HG02678 (cell line): ENCODE measurements around the gene TLCD4.

ENCODE experiments used
- ATAC-seq: cut with Tn5 transposase; IDR thresholded peaks from one replicate; pipeline ENCODE4 v1.9.1; 2021; ENCODE audit warnings: mild to moderate bottlenecking, moderate library complexity; ENCODE audit not compliant: unreplicated experiment

Gene TLCD4

DNA sequence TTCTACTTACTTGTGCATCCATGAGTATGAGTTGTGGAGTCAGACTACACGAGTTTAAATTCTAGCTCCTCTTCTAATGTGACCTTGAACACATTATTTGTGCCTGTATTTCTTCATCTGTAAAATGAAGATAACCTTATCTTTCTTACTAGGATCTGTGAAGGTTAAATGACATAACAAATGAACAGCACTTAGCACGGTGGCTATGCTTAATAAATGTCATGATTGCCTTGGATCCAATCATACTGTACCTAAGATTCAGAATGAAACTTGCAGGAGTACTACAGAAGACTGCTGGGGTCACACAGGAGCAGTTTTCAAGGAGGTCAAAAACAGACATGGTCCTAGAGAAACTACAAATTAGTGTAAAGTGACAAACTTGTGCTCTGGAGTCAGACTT lies 22.2 kb upstream of the TLCD4 start:
- ATAC-seq = no peak

DNA sequence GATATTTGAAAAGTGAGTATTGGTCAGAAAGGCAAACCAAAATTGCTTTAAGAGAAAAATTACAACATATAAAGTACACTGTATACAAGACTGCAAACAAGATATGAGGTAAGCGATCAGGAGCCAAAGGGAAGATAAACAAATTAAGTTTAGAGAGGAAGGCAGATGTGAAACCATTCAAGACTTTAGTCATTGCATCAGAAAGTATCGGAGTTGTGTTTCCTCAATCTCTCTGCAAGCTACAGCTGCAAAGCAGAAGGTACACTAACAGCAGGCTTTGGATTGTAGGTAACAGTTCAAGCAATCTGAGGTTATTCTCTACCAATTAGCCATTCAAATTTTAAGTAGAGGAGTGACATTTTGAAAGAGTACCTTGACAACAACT lies 21.3 kb upstream of the TLCD4 start:
- ATAC-seq = peak; percentile 95

DNA sequence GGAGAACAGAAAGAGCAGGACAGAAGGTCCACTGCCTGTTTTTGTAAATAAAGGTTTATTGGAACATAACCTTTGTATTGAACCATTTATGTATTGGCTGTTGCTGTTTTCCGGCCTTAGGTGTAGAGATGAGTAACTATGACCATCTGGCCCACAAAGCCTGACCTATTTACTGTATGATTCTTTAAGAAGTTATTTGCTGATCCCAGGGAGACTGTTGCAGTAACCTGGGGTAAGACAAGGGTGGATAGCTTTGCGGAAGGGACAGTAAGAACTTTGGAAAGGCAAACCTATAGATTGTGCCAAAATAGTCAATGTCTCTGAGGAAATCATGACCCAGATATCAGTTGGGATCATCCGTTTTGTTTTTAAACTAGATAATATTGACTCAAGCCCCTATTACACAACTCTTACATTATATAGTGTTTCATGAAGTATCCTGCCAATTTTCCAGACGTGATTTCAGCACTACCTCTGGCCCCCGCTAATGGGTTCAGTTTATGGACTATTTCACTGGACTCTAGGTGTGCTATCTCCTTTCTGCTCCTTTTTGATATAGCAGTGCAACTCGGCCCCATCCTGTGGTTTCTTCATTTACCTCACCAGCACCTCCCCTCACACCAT lies 20.8 kb upstream of the TLCD4 start:
- no peak for ATAC-seq

DNA sequence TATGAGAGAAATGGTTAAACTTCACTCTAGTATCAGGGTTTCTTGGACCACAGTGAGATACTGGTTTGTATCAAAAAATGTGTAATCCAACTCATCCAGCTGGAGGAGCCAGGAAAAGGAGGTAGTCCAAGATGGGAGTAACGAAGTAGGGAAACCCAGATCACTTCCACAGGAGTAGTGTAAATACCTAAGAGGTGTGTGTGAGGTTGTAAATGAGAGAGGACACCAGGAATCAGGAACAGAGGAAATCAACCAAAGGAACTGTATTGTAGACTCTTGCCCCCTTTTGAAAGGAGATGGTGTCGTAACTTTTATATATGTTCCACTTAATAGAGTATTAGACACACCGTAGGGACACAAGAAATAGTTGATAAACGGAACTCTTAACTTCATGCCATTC lies 19.7 kb upstream of the TLCD4 start:
- no peak for ATAC-seq

DNA sequence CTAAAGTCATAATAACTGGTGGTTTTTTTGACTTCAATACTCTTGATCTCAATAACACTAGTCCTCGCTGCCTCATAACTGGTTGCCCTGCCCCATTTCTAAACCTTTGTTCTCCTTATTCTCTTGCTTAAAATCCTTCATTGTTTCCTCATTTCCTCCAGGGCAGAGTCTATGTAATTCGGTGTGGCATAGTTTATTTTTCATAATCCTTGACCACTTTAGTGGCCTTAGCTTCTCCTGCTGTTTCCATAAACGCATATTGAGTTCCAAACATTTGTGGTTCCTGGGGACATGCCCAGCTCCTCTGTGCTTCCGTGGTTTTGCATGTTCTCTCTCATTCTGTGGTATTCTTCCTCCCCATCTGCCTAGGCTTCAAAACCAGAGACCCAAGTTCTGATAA lies 19.0 kb upstream of the TLCD4 start:
- no peak for ATAC-seq

DNA sequence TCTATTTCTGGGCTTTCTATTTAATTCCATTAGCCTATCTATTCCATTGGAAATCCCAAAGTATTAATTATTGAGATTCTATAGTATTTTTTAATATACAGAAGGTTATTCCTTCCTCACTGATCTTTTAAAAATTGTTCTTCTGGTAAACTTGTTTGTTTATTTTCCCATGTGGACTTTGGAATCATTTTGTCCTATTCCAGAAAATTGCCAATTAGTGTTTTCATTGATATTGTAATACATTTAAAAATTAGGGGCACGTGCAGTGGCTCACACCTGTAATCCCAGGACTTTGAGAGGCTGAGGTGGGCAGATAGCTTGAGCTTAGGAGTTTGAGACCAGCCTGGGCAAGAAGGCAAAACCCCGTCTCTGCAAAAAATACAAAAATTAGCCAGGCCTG lies 8.4 kb upstream of the TLCD4 start:
- no peak for ATAC-seq

DNA sequence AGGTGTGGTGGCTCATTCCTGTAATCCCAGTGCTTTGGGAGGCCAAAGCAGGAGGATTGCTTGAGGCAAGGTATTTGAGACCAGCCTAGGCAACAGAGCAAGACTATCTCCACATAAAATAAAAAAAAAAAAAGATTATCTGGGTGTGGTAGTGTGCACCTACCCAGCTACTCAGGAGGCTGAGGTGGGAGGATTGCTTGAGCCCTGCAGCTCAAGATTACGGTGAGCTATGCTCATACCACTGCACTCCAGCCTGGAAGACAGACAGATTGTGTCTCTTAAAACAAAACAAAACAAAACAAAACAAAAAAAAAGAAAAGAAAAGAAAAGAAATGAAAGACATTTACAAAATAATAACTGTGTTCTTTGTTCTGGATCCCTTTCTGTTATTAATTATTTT lies 6.1 kb upstream of the TLCD4 start:
- no peak for ATAC-seq

DNA sequence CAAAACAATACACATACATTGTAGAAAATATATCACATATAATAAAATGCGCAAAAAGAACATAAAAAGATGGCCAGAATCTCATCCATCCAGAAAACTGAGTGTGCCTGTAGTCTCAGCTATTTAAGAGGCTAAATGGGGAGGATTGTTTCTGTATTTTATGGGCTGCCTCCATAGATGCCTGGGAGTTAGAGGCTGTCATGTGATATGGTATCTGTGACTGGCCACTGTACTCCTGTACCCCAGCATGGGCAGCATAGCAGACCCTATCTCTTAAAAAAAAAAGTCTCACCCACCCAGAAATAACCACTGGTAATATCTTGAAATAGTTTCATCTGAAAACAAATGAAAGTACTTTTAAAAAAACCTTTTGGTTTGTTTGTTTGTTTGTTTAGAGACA lies 3.5 kb upstream of the TLCD4 start:
- no peak for ATAC-seq

DNA sequence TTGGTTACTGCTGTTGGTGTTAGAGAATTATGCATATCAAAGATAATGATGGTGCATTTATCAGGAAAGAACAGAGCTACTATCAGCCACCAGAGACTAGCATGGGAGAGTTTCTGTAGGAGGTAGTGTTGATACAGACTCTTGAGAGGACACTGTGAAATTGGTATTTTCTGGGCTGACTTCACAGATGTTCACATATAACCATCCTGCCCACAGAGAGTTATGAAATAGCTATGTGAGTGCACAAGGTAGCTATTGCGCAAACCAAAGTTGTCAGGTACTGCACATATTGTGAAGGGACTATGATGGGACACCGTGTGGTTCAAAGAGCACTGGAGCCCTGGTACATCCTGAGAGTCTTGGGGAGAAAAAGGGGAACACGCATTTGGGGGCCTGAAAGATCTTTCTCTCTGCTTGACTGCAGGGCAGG lies 1.4 kb upstream of the TLCD4 start:
- no peak for ATAC-seq

DNA sequence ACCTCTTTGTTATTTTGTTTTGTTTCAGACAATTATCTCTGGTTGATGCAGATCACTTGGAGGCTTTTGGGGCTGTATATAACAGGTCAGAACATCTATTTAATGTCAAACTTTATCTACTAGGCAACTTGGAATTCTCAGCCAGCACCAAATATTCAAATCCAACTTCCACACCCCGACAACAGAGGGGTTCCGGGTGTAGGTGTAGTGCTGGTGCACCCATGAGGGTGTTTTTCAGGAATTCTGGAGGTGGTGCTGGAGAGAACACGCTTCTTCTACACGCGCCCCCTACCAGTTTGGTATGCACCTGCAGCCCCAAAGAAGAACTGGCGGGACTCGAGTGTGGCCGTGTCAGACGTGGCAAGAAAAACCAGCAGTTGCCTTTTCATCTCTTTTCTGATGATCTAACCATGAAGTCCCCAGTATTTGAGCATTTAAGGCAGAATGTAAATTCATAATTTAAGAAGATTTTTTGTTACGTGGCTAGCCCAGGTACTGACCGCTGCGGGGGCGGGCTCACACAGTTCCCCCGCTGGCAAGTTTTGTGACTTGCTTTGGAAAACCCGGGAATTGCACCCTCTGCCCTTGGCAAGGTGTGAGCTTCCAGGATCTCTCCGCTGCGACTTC lies 462 bp upstream of the TLCD4 start:
- ATAC-seq = peak; percentile 74

DNA sequence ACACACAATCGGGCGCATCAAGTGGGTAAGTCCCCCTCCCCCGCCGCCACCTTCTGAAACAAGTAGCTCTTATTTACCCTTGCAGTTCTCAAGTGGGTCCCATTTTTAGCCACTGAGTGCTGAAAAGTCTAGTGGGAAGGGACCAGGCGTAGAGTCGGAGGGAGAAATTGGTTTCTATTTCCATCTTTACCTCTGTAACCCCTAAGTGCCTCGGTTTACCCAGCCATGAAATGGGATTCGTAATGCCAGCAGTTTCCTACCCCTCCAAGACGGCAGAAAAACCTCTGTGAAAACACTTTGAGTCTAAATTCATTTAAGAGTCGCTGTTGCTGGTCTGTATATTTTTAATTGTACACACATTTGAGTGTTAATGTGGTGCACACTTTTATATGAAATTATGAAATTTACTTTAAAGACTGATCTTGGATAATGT lies 928 bp downstream of the TLCD4 start:
- ATAC-seq = no peak

DNA sequence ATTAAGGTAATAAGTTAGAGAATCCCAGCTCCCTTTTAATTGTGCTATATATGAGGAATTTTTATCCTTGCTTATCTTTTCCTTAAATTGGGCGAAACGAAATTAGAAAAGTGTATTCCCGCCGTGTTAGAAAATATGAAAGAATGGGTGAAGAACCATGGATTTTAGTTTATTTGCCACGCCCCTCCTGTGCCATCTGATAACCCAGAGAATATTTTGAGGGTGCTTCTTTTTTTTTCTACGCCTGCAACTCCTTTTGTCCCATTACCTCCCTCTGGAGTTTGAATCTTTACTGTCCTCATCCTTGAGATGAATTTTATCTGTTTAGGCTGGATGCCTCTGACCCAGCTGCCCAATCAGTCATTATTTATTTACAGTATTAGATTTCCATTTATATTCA lies 1.6 kb downstream of the TLCD4 start:
- ATAC-seq = no peak

DNA sequence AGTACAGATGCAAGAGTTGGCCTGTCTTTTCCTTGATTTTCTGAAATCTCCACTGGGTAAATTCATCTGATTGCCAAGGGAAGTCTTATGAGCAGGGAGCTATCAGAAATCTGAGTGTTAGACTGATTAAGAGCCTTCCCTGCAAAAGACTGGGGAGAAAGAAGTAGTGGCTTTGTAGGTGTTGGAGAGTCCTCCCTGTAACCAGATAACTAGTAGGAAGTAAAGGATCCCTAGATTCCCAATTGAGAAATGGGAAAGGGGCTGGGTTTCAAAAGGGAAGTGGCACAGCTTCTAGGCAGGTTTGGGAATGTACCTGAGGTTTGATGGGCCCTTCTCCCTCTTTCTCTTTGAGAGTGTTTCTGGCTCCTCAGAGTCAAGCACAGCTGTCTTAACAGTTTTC lies 2.1 kb downstream of the TLCD4 start:
- no peak for ATAC-seq

DNA sequence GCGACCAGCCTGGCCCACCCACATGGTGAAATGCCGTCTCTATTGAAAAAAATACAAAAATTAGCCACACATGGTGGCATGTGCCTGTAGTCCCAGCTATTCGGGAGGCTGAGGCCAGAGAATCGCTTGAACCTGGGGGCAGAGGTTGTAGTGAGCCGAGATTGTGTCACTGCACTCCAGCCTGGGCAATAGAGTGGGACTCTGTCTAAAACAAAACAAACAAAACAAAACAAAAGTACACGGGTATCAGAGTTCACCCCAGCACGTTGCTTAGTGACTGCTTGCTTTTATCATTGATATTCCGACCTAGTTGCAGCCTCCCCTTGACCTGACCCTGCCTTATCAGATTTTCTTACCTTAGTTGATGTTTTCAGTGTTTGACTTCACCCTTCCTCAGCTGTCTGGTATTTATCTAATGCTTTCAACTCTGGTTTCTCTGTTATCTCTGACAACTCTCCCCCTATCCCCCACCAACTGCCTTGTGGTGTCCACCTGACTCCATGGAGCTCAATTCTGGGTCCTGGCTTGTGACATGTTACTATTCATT lies 5.1 kb downstream of the TLCD4 start:
- no peak for ATAC-seq

DNA sequence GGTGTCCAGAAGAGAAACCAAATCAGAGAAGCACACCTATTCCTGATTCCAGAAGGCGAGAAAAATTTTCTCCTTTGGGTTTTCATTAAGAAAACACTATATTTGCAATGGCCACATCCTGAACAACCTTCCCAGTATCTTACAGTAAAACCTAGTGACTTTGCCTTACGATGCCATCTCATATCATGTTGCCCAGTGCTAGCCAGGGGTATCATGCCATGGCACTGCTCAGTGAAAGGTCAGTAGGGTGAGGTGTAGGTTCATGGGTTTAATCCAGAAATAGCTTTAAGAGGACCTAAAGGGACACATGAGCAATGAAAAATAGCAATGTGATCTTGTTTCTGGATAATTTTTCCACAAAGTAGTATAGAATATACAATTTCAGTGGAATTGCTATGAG lies 7.2 kb downstream of the TLCD4 start:
- ATAC-seq = no peak

DNA sequence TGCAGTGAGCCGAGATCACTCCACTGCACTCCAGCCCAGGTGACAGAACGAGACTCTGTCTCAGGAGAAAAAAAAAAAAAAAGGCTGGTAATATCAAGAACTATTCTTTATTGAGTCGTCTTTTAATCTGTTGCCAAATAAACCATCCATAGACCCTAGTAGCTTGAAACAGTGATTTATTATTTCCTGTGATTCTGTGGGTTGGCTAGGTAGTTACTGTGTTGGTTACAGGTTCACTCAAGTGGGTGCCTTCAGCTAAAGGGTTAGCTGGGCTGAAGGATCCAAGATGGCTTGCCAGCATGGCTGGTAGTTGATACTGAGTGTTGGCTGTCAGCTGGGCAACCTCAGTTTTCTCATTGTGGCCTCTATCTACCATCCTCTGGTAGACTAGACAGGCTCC lies 9.2 kb downstream of the TLCD4 start:
- no peak for ATAC-seq

DNA sequence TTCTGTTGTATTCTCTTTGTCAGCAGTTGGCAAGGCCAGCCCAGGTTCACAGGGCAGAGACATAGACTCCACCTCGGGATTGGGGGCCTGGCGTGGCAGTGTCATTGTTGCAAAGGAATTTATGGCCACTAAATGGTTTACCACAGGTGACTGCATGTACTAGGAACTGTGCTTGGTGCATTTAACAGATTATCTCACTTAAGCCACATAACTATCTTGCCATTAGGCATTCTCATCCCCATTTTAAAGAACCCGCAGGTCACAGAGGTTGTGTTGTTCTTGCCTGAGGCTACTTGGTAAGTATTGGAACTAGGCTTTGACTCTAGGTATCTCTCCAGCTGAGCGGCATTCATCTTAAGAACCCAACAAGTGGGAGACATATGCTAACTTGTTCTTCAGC lies 9.7 kb downstream of the TLCD4 start:
- no peak for ATAC-seq

DNA sequence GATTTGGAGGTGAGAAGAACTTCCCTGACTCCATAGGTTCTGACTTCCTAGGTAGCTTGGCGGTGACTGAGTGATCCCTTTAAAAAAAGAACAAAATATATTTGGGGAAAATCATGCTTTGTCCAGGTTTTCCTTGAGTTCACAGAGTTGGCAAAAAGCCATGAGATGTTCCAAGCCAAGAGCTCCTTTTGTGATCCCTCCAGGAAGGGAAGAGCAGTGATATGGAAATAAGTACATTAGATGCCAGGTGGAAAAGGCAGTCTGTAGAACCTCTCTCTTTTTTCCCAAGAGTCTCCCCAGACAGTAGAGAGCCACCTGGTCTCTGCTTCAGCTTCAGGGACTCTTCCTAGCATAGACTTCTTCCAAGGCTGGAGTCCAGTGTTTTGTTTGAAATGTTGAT lies 10.2 kb downstream of the TLCD4 start:
- no peak for ATAC-seq

DNA sequence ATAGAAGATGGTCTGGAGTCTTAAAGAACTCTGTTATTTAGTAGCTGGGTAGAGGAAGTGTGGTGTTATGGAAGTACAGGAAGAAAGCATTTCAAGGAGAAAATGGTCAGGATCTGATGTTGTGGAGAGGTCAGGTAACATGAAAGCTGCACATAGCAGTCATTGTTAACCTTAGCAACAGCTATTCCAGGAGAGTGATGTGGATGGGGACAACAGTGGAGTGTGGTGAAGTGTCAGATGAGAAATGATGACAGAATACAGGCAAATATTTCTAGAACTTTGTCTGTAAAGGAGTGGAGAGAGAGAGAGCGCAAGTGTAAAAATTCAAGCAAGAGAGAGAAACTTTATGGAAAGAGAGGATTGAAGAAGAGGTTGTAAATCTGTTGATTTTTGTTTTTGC lies 15.6 kb downstream of the TLCD4 start:
- ATAC-seq = no peak

DNA sequence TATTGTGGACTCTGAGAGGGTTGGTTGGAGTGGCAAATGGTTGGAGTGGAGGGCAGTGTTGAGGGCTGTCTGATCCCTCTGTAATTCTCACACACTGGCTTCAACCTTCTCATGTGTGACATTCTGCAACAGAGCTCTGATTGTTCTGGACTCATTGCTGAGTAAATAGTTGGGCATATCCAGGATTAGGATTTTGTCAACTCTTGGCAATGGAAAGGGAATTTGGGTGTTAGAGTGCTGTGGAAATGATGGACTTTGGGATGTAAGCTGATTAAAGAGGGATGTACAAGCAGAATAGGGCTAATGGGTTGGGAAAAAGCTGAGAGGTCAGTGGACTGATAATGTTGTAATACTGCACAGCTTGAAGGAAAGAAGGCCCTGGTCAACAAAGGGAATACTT lies 16.5 kb downstream of the TLCD4 start:
- no peak for ATAC-seq

DNA sequence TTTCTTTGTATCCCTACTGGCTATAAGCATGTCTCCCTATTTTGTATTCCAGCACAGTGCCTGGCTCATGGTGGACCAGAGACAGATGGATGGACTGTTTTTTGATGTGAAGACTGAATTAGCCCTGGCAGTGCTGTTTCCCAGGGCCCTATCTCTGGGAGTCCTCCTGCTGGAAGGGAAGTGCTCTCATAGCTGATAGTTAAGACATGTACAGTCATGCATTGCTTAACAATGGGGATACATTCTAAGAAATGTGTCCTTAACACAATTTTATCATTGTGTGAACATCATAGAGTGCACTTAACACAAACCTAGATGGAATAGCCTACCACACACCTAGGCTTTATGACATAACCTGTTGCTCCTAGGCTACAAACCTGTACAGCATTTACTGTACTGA lies 21.1 kb downstream of the TLCD4 start:
- no peak for ATAC-seq

DNA sequence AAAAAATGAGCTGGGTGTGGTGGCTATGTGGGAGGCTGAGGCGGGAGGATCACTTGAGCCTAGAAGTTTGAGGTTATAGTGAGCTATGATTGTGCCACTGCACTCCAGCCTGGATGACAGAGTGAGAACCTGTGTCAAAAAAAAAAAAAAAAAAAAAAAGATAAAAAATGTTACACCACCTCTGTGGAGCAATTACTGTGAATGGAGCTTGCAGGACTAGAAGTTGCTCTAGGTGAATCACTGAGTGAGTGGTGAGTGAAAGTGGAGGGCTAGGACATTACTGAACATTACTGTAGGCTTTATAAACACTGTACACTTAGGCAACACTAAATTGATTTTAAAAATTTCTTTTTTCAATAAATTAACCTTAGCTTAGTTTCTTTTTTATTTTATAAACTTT lies 21.9 kb downstream of the TLCD4 start:
- no peak for ATAC-seq

DNA sequence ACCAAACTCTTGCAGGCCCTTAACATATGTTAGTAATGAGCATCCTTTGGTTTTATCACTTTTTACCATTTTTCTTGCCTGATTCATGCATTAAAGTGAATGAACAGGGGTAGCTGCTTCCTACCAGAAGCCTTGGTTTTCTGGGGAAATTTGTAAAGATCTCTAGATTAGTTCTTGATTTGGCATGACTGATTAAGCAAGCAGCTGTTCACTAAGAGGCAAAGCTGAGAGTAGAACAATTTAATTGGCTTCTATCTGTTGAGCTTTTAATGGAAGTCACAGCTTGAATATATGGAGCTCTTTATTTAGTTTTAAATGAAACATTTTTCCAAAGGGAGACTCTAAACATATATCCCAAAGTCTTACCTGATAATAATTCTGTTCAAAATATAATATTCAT lies 23.6 kb downstream of the TLCD4 start:
- ATAC-seq = no peak
